NCI-H2171 (cell line): ENCODE results near the gene METTL15.
"Not testable (repeated sequence)": the region's sequence is repeated elsewhere in the genome, so short reads cannot be mapped to it uniquely, and the experiment has no call there.

Experiments
- DNase-seq: peaks from one replicate; lab custom pipeline; 2025; lab: John Stamatoyannopoulos, UW

METTL15 gene

DNA sequence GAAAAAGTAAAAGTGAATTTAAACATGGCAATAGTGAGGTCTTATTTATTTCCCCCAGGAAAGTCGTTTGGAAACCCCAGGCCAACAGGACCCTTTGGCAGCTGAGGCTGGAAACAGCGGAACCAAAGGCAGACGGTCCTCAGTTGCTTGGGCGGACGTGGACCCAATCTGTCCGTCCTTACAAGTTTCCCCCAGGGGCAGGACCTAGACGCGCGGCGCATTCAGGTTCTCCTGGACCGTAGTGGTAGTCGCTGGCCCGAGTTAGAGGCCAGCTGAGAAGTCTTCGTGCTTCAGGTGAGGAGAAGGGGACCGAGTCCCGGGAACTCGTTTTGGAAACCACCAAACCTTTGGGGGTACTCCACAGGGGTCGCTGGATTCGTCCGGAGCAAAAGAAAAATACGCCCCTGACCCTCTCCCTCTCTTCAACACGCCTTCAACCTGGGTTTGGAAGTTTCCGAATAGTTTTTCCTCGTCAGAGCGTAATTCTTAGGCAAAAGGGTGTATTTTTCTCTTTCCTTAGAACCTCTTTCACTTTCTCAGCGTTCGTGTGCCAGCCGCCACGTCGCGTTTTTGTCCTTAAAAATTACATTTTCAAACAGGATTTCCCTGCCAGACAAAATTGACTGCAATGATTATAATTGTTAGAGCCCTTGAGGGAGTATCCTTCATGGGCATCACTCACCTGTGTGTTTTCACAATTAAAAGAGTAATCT is 2.1 kb downstream of the METTL15 start:
- DNase-seq = peak; percentile 45

DNA sequence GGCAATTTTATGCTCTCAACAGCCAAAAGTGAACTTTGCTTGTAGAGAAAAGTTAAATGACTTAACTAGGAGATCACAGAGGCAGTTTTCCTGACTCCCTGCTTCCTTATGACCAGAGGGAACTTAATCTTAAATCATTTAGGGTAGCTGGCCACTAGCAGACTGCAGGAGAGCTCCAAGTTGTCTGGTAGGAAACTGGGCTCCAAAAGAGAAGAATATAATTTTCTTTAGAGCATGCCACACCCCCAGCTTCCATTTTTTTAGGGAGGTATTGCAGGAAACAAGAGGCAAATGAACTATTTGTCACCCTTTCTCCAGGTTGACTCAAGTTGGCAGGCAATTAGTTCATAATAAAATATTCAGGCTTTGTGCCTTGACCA is 2.6 kb downstream of the METTL15 start:
- DNase-seq = no peak

DNA sequence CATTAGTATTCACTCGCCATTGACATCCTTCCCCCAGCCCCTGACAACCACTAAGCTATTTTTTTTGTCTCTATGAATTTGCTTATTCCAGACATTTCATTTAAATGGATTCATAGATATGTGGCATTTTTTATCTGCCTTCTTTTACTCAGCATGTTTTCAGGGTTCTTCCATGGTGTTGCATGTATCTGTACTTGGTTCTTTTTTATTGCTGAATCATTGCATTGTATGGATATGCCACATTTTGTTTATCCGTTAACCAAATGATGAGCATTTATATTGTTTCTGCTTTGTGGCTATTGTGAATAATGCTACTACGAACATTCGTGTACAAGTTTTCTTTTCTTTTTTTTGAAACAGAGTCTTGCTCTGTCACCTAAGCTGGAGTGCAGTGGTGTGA is 5.9 kb downstream of the METTL15 start:
- DNase-seq = no peak

DNA sequence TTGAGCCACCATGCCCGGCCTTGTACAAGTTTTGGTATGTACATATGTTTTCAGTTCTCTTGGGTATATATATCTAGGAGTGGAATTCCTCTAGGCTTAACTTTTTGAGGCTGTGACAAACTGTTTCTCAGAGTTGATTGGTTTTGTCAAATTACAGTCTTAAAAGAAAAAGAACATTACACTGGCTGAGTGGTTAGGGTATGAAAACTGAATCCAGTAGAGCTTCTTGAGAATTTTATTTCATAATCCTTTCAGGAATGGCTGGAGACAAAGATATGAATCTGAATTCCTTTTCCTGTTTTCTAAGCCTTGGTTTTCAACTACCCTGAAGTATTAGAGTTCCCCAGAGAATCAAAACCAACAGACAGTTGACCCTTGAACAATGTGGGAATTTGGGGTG is 6.5 kb downstream of the METTL15 start:
- DNase-seq = no peak

DNA sequence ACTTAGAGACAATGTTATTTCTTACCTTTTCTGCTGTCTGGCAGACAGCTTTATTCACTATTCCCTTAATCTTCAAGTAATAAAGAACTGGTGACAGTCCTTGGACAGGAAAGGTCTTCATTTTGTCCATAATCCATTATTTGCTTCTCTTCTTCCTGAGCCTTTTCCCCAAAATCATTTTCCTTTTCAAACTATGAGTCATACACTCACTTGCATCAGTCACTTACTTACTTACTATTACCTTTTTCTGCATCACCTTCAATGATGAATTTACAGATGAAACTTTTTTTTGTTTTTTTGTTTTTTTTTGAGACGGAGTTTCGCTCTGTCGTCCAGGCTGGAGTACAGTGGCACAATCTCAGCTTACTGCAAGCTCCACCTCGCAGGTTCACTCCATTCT is 9.5 kb downstream of the METTL15 start:
- no peak for DNase-seq

DNA sequence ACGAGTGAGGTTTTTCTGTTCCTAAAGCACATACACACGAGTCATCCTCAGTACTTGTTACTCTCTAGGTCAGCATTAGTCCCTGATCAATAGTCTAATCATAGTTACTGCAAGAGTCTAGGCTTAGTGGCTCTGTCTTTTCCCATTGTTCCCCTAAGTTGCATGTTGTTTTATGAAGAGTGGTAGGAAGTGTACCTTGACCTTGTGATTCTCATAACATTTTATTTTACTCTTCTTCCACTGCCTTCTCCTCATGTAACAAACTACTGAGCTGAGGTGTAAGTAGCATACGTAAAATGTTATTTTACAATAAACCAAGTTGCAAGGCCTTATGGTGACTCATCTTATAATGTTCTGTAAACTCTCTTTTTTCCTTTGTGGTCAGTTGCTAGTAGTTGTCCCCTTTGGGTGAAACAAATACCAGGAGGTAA is 15.0 kb downstream of the METTL15 start:
- DNase-seq = no peak

DNA sequence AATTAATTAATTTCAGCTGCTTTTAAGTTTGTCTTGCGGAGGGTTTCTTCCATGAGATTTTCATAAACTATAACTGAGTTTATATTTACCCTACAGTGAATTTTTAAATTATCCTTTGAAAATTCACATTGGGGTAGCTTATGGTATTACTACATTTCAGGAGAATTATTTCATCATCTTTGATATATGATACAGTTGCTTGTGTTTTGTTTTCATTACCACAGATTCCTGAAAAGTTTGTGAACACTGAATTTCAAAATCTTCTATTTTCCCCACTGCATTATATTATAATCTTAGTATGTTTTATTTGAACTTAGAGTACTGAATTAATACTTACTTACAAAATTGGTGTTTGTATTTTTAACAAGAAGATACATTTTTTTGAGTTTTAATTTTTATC is 24.4 kb downstream of the METTL15 start:
- no peak for DNase-seq

DNA sequence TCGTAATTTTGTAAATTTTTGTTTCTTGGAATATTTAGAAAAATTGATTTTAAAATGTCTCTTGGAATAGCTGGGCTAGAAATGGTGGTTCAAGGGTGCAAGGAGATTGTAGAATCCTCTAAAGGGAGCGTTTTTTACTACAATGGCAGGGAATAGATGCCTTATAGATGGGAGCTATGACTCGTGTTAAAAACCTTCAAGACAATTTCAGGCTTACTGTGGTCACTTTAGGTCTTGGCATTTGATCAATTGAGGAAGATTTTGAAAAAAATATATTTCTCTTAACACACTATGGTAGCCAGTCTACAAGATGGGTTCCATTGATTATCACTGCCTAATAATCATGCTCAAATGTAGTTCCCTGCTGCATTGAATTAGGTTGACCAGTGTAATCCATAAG is 25.0 kb downstream of the METTL15 start:
- no peak for DNase-seq

DNA sequence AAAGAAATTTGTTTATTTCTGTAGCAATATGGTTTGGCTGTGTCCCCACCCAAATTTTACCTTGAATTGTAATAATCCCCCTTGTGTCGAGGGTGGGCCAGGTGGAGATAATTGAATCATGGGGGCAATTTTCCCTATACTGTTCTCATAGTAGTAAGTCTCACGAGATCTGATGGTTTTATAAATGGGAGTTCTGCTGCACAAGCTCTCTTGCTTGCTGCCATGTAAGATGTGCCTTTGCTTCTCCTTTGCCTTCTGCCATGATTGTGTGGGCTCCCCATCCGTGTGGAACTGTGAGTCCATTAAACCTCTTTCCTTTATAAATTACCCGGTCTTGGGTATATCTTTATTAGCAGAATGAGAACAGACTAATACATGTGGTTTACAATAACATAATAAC is 28.0 kb downstream of the METTL15 start:
- not testable (repeated sequence) for DNase-seq

DNA sequence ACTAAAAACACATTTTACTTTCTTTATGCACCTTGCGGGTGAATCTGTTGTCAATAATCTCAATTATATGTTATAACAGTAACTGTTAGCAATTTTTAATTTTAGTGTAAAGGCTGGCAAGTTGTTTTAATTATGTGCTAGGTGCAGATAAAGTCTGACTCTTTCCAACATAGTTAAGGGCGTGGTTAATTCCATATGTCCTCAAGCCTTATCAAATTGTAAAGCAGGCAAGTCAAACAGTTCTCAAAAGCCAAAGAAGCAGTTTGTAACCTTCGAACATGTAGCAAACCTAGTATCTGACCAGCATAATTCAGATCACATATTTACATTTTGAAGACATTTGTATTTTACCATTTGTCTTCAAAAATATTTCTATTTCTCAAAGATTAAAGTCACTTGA is 29.2 kb downstream of the METTL15 start:
- DNase-seq = no peak

DNA sequence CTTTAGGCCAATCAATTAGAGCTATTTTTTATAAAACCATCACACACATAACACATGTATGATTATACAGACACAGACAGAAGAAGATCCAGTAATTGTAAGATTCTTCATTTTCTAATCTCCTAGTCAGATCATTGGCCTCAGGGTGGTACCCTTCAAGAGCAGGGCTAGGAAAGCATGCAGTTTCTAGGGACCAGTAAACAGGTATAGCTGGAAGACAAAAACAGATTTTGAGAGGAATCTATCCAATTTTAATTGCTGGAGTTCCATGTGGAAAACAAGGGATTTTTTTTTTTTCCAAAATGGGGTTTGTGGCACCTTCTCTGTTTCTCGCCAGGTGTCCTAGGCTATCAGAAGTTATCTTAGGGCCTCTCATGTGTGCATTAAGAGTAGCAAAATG is 29.6 kb downstream of the METTL15 start:
- no peak for DNase-seq

DNA sequence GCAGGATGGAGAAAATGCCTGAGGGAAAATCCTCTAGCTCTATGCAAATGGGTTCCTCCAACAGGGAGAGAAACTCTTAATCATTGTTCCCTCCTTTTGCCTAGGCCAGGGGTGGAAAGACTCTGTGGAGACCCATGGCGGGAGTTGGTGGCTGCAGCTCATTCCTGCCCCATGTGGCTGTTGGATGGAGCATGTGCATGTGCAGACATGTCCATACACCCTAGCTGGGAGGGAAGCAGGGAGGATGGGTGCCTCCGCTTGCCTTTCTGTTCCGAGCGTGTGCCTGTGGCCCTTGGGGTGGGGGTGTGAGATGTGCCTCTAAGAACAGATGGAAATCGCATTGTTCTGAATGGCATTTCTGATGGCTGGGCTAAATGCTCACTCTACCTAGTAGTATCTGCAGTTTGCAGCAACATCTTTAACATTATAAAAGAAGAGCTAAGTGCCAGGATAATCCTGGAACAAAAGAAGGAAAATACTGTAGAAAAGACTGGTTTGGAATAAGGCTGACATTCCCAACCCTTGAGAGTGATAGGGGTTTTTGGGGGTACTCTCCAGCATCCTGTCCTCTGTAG is 31.7 kb downstream of the METTL15 start:
- DNase-seq = no peak

DNA sequence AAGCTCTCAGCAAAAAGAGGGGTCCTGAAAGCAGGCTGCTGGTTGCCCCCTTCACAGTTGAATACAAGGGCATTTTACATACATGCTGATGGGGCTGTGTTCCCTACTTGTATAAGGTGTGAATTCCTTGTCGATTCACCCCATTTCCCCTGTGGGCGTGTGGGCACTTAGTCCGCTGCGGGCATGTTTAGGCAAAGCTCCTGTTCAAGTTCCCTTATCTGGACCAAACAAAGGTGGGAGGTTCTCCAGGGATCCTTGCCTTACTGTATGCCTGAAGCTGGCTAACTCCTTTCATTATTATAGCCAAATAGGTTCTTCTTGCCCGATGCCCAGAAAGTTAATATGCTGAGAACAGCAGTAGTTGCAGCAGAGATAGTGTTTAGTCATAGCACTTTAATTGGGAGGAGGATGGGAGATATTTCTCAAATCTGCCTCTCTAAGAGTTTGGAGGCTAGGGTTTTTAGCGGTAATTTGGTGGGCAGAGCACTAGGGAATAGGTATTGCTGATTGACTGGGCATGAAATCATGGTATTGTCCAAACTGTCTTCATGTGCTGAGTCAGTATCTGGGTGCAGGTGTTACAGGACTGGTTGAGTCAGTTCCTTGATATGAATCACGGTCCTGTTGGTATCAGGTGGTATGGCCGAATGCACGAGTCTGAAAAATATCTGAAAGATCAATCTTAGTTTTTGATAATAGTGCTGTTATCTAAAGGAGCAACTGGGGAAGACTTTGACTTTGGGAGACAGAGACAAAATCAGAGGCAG is 32.7 kb downstream of the METTL15 start:
- no peak for DNase-seq

DNA sequence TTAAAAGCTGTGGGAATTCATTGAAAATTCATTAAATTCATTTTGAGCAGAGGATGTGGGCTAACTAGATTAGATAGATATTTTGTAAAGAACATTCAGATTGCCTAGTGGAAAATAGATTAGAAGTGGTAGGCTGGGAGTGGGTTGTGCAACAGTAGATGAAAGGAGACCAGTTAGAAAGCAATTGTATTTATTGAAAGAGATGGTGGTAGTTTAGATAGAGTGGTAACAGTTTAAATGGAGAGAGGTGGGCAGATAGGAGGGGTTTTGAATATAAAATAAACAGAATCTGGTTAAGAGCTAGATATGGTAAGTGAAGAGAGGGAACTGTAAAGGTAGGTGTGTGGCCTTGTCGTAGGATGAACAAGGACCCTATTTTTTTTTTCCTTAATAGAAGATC is 34.5 kb downstream of the METTL15 start:
- DNase-seq = no peak

DNA sequence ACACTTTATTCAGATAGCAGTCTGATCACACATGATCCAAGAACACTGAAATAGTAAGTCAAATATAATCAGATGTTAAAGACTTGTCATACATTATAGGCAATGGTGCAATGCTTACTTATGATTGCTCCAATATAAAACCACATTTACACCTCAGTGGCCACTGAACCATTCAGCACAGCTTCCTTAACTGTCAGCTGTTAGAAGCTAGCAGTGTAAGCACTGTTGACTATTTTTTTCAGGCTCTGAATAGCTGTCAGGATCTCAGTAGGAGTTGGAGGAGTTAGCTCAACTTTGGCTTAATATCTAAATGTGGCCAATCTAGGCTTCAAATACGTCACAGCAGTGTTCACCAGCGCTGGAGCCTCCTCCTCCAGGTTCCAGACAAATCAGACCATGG is 36.6 kb downstream of the METTL15 start:
- no peak for DNase-seq

DNA sequence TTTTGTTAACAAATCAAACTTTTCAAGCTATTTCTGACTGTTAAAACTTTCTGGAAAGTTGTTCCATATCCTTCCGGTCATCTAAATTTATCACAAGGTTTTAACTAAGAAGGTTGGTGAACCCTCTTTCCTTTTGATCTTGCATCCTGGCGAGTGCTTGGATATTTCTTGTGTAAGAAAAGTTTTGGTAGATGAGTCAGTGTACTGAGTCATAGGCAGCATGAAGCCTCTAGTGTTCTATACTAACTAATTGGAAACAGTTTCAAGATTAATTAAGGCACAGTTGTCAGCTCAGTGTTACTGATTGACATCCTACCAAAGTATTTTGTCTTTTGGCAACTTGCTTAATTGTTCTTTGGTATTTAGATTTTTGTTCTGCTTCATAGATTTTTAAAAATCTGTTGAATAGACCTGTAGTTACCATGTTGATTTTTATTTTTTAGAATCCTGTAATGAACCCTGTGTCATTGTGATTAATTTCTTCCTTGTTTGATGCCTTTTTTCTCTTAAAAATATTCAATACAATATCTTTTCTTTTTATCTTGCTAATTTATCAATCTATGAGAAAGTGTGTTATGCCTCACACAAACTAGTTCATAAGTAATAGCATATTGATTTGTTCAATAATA is 38.0 kb downstream of the METTL15 start:
- DNase-seq = no peak

DNA sequence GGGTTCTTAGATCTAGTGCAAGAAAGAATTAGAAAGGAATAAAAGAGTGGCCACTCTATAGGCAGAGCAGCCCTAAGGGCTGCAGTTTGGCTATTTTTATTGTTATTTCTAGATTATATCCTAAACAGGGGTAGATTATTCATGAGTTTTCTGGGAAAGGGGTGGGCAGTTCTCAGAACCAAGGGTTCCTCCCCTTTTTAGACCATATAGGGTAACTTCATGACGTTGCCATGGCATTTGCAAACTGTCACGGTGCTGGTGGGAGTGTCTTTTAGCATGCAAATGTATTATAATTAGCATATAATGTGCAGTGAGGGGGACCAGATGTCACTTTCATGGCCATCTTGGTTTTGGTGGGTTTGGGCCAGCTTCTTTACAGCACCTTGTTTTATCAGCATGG is 44.6 kb downstream of the METTL15 start:
- DNase-seq = no peak

DNA sequence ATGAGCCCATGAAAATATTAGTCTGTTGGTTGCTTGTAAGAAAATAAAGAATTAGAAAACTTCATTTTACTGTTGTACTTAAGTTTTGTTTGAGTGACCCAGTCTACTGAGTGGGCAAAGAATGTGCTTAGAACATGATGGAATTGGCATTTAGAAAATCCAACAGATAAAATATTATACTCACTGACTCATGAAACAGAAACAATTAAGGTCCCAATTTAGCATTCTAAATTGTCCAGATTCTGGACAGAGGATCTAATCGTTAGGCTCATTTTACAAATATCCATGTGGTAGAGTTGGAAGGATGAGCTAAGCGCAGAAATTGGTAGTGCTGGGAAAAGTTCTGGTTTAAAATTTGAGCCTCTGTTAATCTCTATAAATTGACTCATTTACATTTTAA is 45.4 kb downstream of the METTL15 start:
- DNase-seq = no peak

DNA sequence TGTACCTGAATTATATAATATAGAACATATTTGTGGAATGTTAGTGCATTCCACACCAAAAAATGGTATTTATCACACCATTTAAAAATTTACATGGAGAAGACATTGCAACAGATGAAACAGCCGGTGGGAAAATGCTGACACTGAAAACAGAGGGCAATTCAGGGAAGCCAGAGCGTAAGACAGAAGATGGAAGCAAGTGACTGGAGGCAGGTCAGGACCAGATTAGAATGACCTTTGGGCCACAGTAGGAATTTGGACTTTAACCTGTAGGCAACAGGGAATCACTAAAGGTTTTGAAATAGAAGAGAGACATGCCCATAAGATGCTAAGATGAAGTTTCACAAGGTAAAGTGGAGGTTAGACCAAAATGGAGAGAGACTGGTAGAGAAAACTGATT is 60.5 kb downstream of the METTL15 start:
- DNase-seq = no peak

DNA sequence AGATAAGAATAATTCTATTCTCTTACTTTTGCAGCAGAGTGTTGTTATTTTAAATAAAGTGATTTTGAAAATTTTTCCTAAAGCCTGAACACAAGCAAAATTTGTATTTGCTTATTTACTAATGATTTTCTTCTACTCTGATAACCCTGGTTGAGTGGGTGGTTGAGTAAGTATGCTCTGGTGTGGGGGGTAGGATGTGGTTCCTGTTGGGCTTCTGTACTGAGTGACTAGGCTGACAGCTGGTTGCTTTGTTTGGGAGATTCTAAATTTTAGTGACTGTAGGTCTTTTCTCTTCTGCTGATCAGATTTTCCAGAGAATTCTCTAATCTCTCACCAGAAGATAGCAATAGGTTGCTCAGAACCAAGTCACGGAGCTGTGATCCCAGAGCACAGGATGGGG is 61.6 kb downstream of the METTL15 start:
- no peak for DNase-seq

DNA sequence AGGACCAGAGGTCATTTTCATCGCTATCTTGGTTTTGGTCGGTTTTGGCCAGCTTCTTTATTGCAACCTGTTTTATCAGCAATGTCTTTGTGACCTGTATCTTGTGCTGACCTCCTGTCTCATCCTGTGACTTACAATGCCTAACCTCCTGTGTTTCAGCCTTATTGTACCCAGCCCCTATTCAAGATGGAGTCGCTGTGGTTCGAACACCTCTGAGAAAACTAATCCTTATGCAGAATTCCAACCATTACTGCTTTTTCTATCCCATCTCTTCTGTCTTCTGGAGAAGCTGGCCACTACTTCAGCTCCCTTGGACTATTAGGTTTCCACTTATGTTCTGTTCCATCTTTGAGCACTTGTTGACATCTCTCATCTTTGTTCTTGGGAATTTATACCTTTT is 62.6 kb downstream of the METTL15 start:
- no peak for DNase-seq

DNA sequence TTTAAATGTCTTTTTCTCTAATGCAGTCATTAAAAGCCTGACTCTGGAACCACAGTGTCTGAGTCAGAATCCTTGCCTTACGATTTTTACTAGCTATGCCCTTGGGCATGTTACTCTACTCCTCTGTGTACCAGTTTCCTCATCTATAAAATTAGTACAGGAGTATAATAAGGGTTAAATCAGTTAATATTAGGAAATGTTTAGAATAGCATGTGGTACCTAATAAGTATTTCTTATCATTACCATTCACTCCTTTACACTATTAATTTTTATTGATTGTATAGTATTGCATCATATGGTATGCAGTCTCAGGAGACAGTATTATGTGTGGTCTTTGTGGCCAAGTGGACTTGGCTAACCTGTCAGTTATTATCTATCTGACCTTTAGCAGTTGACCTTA is 68.2 kb downstream of the METTL15 start:
- DNase-seq = no peak

DNA sequence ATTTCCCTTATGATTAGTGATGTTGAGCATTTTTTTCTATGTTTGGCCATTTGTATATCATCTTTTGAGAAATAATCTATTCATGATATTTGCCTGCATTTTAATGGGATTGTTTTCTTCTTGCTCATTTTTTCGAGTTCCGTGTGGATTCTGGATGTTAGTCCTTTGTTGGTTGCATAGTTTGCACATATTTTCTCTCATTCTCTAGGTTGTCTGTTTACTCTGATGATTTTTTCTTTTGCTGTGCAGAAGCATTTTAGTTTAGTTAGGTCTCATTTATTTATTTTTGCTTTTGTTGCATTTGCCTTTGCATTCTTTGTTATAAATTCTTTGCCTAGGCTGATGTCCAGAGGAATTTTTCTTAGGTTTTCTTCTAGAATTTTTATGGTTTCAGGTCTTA is 87.3 kb downstream of the METTL15 start:
- no peak for DNase-seq
